Activated gamma-delta T cell (primary cell): ENCODE results near the gene ASB15.
"Not testable (repeated sequence)": the region's sequence is repeated elsewhere in the genome, so short reads cannot be mapped to it uniquely, and the experiment has no call there.

Source experiments
- DNase-seq: peaks from one replicate; lab custom pipeline; 2025; lab: John Stamatoyannopoulos, UW
- total RNA-seq, 2 donors: gene quantifications; one replicate each; lab custom pipeline; 2026; lab: John Stamatoyannopoulos, UW

Gene ASB15
- 0 reads per million in 2 donors for total RNA-seq

DNA sequence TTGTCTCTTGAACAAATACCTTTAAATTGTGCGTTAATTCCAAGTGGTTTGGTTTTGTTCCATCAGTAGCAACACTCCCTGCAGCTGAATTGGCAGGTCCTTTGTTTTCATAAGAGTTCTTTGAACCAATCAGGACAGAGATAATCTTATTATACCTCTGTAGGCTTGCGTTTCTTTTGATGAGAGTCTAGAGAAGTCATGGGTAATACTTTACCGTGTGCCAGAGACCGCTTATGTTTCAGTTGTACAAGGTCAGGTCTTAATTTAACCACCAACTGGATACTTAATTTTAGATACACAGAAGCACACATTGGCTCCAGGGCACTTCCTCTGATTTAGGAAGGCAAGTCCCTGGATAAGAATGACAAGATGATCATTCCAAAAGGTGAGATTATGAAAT lies at the start of gene ASB15:
ASB15 (plus strand) TSS at position 292 of the 400 bp plus-strand sequence. CDS start 12,682 bp downstream, outside the sequence.
- no peak for DNase-seq

DNA sequence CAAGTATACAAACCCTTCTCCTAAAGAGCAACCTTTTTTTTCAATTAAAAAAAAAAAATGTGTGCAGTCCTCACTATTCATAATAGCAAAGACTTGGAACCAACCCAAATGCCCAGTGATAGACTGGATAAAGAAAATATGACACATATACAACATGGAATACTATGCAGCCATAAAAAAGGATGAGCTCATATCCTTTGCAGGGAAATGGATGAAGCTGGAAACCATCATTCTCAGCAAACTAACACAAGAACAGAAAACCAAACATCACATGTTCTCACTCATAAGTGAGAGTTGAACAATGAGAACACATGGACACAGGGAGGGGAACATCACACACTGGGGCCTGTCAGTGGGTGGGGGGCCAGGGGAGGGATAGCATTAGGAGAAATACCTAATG lies 49.5 kb upstream of the ASB15 start:
- not testable (repeated sequence) for DNase-seq

DNA sequence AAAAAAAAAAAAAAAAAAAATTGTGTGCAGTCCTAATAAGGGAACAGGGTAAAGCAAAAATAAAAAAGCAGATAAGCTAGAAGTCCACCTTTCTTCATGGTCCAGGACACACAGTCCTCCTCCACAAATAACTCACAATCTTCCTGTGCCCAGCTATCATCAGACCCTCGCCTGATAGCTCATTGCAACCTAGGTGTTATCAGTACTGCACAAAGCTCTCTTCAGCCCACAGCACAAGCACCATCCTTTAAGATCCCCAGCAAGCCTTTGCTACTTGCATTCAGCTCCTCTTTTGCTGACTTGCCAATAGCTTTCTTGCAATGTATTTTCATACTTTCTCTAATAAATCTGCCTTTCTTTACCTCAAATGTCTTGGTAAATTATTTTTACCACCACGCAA lies 49.0 kb upstream of the ASB15 start:
- DNase-seq = no peak

DNA sequence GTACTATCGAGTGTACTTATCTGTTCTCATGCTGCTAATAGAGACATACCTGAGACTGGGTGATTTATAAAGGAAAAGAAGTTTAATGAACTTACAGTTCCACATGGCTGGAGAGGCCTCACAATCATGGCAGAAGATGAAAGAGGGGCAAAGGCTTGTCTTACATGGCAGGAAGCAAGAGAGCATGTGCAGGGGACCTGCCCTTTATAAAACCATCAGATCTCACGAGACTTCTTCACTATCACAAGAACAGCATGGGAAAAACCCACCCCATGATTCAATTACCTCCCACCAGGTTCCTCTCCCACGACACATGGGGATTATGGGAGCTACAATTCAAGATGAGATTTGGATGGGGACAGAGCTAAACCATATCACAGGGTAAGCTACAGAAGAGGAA lies 48.5 kb upstream of the ASB15 start:
- DNase-seq = no peak

DNA sequence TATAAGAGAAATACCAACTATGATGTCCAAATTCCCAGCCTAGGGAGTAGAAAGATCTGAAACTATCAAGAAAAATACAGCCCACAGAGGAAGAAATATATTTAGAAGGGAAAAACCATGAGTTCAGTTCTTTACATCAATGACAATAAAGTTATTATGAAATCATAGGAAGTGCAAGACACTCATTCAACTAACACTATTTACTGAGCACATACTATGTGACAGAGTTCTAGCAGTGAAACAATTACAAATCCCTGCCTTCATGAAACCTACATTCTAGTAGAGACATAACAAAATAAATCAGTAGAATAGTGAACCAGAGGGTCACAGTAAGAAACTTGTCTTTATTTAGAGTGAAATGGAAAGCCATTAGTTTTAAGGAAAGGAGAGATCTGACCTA lies 46.1 kb upstream of the ASB15 start:
- no peak for DNase-seq

DNA sequence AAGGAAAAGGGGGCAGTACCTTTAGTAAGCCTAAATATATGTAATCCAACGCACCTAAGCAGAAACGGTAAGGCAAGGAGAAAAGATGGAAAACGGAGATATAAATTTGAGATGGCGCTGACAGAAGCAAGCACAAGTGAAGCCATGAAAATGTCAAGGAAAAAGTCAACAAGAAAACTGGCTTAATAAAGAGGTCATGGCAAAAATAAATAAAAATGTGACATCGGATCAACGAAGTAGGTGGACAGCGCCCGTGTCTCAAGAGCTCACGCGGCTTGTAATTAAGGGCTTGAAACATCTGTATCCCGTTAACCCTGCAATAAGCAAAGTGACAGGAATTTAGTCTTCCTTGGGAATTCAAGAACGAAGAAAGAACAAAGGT lies 44.6 kb upstream of the ASB15 start:
- DNase-seq = no peak

DNA sequence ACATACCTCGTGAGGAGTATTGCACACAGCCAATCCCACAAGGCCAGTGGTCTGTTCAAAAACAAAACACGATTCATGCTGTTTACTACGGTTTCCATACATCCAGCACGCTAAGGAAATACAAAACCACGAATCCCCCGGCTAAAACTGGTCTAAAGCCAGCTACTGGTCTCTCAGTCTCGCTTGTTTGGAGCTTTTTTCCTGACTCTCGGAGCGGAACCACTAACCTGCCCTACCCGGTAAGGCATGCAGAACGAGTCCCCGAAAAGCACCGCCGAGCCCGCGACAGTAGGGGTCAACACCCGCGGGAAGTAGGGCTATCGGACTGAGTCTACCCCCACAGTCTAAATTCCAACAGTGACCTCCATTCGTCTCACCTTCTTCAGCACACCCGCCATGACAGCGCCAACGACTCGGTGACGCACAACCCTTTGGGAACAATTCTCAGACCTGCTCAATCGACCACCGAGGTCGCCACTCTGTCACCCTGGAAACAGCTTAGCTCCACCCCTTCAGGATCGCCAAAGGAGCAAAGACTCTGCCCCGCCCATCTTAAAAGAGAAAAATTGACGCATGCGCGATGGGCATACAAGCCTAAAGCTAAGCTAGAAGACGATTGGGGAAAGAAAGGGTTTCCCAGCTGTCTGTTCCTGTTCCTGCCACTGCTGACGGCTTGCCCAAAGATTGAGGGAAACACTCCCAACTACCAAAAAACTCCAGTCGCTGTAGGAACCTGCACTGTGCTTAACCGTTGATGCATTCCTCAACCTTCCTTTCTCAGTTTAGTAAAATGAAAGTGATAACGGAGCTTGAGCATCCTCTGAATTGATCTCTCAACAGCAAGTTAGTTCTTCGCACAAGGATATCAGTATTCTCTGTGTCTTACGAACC lies 44.0 kb upstream of the ASB15 start, which contains the start of gene NDUFA5:
NDUFA5 (minus strand) TSS at position 421 of the 891 bp plus-strand sequence; CDS start at position 398, 23 bp downstream.
- DNase-seq = peak; percentile 26

DNA sequence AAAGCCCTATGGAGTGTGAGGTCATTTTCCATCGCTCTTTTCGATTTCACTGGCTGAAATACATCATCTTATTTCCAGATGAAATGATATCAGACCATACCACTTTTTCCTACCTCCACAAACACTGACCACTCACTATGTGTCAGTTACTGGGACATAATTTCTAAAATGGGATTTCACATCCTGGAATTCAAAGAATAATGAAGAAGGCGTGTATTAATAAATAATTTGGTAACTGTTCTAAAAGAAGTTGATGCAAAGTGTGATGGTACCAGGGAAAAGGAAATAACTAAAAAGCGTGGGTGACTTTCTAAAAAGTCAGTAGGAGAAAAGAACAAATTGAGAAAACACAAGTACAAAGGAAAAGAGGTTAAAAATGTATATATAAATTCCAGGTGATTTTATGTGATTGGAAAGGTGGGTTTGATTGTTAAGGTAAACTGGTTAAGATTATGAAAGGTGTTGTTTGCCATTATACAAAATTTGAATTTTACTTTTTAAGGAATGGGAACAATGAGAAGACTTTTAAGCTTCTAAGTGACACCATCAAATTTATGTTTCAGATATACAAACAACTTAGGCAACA lies 43.2 kb upstream of the ASB15 start:
- DNase-seq = no peak

DNA sequence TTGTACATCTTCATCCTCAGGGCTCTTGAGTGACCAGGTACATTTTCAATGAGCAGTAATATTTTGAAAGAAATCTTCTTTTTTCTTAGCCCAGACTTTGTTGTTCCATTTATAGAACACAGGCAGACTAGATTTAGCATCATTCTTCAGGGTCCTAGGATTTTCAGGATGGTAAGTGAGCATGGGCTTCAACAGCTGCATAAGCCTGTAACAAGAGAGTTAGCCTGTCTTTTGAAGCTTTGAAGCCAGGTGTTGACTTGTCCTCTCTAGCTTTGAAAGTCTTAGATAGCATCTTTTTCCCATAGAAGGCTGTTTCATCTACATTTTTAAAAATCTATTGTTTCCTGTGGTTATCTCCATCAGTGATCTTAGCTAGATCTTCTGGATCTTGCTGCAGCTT lies 39.5 kb upstream of the ASB15 start:
- no peak for DNase-seq

DNA sequence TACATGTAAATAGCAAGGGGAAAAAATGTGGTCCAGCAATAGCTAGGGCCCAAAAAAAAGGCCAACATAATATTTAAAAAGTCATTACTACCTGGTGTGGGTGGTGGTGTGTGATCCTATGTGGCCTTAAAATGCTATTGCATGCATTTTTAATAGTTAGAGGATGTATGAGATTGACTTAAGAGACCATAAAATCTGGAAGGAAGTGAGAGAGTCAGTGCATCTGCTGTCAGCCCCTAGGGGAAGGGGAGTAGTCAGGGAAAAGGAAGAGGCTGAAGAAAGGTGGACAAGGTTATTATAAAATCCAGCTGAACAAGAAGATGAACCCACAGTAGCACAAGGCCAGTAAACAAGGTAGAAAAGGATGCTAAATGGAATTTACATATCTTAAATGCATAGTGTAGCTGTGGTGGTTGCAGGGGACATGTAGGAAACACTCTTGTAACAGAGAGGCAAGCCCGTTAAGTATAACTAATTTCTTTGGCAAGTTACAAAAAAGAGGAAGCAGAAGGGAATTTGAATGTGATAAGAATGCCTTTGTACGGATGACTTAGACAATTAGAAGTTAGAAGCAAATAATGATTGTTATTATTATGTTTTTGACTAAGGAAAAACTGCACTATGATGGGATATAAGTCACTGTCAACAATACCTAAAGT lies 32.1 kb upstream of the ASB15 start:
- DNase-seq = no peak

DNA sequence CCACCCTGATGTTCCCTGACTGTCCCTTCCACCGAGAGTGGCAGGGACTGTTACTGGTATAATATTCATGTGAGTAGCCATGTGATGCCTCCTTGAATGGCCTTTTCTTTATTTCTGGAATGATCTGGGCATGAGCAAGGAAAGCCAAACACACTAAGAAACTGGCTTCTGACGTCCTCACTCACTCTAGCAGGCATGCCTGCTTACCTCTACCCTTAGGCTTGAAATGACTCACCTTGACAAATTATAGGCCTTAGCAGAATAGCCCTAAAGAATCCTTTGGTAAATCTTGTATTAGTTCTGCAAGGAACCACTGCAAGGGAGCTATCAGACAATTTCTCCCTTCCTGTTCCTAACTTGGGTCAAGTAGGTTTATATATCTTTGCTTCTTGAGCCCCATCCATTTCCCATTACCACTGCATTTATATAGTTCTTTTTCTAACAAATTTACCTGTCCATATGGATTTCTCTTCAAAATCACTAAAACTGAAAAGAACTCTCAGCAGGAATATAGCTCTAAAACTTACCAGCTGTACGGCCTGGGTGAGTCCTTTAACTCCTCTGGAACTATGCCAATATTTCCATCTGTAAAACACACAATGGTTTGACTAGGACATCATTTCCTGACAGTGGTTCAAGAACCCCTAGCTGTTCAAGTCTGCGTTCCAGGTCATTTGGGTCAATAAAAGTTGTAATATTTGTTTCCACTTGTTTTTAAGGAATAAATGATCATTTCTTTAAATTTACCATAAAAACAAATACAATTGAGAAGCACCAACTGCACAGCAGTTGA lies 31.0 kb upstream of the ASB15 start:
- DNase-seq = no peak

DNA sequence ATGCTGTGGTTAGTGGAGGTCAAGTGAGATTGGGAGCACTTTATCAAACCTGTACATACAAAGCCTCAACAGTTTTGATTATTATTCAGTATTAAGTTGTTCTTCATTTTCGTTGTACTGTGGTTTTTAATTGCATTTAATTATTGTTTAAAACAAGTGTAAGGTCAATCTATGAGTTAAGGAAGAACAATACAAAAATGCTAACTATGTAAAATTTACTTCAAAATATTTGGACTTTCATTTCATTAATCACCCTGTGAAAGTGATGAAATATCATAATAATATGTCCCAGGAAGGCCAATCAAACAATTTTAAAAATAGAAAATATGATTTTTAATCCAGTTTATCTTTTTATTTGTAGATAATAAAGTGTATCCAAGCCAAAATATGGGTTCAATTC lies 30.4 kb upstream of the ASB15 start:
- no peak for DNase-seq

DNA sequence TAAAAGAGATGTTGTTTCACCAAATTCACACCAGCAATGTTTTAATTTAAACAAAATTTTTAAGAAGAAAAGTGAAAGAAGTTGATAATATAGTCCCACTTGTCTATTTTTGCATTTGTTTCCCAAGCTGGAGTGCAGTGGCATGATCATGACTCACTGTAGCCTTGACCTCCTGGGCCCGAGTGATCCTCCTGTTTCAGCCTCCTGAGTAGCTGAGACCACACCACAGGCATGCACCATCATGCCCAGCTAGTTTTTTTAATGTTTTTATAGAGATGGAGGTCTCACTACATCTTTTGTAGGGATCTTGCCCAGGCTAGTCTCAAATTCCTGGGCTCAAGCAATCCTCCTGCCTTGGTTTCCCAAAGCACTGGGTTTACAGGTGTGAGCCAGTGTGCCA lies 29.9 kb upstream of the ASB15 start:
- DNase-seq = no peak

DNA sequence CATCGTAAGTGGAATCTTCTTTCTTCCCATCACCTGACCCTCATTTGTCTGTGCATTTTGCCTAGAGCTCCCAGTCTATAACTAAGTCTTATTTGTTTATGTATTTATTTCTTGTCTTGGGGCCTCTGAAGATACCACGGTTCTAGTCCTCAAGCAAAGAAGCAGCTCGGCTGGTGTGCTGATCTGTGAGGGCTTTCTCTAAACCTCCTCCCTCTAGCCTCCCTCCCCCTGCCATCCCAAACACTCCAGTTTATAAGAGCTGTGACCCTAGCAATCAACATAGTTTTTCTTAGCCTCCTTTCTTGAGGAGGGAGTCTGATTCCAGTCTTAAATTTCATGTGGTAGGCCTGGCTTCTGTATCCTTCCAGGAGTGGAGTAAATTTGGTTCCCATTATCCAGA lies 28.3 kb upstream of the ASB15 start:
- DNase-seq = no peak

DNA sequence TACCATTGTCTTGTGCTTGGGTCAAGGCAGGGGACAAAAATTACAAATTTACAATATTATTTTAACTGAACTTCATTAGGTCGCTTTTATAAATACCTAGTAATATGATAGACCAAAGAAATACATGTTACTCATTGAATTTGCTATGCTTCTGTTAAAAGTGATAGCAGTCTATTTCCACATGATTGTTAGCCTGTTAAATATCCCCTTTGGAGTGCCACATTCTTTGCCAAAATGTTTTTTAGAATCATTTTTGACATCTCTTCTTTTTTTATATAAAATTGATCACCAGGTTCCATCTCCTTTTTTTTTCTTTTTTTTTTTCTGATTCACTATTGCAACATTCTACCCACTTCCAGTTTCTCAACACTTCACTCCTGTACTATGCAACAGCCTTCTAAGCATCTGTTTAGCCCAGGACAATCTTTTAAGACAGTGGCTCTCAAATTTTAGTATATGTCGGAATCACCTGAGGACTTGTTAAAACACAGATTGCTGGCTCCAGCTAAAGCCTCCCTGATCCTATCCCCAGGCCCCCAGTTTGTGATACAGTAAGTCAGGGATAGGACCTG lies 27.6 kb upstream of the ASB15 start:
- no peak for DNase-seq

DNA sequence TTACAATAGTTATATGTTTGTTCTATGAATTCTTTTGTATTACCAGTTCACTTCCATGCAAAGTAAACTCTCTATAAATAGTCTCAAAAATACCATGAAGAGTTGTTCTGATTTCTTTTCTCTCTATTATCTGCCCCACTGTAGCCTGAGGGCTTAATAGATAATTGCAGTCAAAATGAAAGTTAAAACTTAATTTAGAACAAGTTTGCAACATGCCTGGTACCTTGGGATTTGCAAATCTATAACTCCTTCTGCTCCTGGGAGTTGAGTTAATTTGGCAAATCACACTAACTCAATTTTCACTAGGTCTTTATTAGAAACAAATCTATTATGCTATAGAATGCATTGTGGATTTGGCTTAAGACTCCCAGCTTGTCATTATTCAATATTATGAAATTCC lies 22.2 kb upstream of the ASB15 start:
- DNase-seq = no peak

DNA sequence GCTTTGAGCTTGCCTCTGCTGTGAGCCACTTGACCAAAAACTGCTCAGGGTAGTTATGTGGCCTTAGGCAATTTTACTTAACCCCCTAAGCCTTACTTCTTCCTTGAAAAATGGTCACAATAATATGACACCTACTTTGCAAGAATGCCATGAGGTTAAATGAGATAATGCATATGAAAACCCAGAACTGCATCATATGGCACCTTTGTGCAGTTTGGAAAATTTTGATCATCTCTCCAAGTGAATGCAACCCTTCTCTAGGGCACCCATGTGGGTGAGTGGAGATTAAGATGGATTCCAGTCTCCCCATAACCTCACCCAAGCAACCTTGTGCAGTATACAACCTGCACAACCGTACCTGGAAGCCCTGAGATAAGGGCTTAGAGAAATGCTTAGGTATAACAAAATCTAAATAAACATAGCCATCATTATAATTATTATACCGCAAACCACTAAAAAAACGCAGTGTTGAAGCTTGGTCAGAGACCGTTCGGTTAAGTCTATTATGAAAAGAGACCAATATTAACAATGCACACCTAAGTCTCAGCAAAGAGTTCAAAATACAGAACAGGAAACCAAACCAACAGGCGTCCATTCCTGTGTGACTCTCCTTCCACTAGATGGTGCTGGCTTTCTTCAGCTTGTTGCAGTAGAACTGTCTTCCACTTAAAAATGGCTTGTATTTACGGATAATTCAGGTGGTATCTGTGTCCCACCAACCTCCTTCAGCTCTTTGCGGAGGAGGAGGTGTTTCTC lies 21.0 kb upstream of the ASB15 start:
- no peak for DNase-seq

DNA sequence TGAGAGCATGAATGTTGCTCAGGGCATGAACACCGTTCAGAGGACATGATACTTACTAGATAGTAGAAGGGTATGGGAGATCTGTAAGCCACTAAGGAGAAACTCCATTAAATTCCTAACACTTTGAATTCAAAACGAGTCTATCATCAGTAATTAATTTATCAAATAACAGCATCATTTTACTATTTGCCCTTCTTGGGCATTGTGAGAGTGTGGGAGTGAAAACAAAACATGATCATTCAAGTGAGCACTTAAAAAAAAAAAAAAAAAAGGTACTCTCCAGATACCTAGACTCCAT lies 20.5 kb upstream of the ASB15 start:
- DNase-seq = no peak

DNA sequence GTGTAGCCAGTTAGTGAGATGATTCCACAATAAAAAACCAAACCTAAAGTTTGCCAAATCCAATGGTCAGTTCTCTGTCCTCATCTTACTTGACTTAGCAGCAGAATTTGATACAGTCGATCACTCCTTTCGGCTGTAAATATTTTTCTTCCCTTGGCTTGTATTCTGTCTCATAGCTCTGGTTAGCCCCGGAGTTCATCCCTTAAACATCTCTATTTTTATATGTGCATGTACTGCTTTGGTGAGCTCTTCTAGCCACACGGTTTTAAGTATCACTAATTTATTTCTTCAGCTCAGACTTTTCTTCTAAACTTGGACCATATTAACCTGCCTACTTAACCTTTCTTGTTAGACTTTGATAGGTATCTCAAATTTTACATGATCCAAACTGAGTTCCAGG lies 17.8 kb upstream of the ASB15 start:
- DNase-seq = no peak

DNA sequence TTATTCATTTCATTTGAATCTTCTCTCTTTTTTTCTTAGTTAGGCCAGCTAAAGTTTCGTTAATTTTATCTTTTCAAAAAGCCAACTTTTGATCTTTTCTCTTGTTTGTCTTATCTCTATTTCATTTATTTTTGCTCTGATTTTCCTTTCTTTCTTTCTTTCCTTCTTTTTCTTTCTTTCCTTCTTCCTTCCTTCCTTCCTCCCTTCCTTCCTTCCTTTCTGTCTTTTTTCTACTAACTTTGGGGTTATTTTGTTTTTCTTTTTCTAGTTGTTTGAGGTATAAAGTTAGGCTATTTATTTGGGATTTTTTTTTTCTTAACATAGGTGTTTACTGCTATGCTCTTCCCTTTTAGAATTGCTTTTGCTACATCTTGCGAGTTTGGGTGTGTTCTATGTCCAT lies 13.2 kb upstream of the ASB15 start:
- DNase-seq = no peak

DNA sequence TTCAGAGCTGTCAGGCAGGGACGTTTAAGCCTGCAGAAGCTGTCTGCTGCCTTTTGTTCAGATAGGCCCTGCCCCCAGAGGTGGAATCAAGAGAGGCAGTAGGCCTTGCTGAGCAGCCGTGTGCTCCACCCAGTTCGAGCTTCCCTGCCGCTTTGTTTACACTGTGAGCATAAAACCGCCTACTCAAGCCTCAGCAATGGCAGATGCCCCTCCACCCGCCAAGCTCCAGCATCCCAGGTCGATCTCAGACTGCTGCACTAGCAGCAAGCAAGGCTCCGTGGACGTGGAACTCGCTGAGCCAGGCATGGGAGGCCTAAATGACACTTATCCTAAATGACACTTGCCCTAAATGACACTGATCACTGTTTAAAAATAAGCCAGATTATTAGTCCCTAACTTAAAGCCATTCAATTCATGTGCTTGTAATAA lies 6.8 kb upstream of the ASB15 start:
- no peak for DNase-seq
